Measurements from ENCODE around the gene MYO18B. TPM values are rescaled to one million over a fixed set of nuclear protein-coding genes. Genes with fewer than 3 reads are reported as not detected.
"Not testable (repeated sequence)": the region's sequence is repeated elsewhere in the genome, so short reads cannot be mapped to it uniquely, and the experiment has no call there.

Gene MYO18B
- polyA plus RNA-seq, 4 donors: 0.07 to 0.55 (median 0.17) TPM

DNA sequence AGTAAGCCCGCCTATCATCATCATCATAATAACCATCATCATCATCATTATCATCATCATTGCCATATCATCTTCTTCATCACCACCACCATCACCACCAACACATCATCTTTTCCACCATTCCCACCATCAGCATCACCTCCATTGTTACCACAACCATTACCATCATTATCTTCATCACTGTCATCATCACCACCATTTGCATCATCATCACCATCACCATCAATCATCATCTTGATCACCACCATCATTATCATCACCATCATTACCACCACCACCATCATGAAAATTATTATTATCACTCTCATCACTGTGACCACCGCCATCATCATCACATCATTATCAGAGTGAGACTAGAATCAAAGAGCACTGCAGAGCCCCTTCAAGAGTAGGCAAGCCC is 227.9 kb downstream of the MYO18B start:
- DNase-seq (ENCODE audit: low read depth in 4 of 4, low spot score in 3 of 4): no peak

- DNase-seq (ENCODE audit: low read depth in 4 of 4, low spot score in 3 of 4): peak in 1 of 4 donors; percentile 12
Observed at GRCh38 chr22:25970374-25970911, 228.5 kb downstream of the MYO18B start.

DNA sequence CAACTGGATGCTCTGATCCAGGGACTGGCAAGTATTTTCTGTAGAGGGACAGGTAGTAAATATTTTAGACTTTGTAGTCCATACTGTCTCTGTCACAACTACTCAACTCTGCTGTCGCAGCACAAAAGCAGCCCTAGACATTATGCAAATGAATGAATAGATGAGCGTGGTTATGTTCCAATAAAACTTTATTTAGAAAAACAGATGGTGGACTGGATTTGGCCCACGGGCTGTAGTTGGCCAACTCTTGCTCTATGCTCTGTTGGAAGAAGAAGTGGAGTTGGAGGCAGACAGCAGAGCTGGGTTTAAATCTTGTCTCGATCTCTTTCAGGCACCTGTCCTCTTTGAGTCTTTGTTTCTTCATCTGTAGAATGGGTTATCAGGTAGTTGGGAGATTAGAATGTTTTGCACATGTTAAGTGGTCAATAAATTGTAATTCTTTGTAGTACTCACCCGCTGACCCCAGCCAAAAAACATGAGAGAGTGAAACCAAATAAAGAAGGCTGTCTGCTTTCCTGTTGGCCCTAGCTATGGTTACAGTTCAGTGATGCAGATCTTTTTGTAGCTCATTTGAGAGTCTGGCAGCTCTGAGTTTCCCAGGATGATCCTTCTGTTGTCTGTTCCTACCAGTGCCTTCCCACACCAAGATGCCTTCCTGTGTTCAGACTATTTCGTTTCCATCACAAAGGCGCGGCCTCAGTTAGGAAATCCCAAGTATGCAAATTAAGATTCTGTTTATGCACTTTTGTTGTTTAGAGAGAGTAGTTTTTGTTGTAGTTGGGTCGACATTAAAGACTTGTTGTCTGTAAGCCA is 229.2 kb downstream of the MYO18B start:
- DNase-seq (ENCODE audit: low read depth in 4 of 4, low spot score in 3 of 4): no peak

DNA sequence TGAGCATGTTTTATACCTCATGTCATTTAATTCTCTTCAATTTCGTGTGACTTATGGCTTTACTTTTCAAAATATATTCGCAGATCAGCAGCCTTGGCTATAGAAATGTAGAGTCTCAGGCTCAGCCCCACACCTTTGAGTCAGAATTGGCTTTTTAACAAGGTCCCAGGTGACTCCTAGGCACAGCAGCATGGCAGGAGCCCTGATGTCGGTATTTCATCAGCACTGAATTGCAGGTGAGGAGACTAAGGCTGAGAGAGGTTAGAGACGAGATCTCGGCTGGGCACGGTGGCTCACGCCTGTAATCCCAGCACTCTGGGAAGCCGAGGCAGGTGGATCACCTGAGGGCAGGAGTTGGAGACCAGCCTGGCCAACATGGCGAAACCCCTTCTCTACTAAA is 230.4 kb downstream of the MYO18B start:
- DNase-seq (ENCODE audit: low read depth in 4 of 4, low spot score in 3 of 4): no peak

DNA sequence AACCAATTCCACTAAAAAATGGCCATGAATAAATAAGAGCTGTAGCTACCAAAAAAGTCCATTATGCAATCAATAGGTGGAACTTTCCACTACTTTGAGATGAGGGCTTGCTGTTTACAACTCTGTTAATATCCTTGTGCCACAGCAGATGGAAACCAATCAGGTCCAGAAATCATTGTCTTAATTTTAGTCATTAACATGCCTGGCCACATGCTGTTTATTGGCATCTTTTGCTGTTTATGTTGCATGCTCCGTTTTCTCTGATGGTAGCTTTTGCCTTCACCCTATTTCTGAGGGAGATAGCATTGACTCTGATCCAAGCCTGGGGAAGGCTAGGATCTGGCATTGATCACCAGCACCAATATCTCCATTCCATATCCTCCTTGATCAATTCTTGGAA is 234.4 kb downstream of the MYO18B start:
- no peak for DNase-seq (ENCODE audit: low read depth in 4 of 4, low spot score in 3 of 4)

- DNase-seq (ENCODE audit: low read depth in 4 of 4, low spot score in 3 of 4): no peak
Observed at GRCh38 chr22:25979968-25980367, 238.0 kb downstream of the MYO18B start.

GRCh38 chr22:25984911-25985310 is 242.9 kb downstream of the MYO18B start:
- not testable (repeated sequence) for DNase-seq (ENCODE audit: low read depth in 4 of 4, low spot score in 3 of 4)

DNA sequence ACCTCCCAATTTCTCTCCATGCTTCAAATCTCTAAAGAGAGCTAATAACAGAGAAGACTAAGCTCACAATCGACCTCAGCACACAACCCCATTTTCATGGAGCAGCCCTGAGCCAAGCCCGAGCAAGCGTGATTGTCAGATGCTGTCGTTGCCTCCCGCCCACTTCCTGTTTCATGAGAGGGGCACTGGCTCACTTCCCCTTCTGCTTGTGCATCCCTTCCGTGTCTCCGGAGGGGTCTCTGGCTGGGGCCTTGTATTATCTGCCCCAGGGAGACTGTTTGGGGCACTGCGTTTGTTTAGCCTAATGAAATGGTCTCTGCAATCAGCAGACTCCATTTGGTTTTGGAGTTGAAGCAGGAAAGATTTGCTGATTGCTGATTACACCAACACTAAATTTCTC is 246.0 kb downstream of the MYO18B start:
- no peak for DNase-seq (ENCODE audit: low read depth in 4 of 4, low spot score in 3 of 4)

DNA sequence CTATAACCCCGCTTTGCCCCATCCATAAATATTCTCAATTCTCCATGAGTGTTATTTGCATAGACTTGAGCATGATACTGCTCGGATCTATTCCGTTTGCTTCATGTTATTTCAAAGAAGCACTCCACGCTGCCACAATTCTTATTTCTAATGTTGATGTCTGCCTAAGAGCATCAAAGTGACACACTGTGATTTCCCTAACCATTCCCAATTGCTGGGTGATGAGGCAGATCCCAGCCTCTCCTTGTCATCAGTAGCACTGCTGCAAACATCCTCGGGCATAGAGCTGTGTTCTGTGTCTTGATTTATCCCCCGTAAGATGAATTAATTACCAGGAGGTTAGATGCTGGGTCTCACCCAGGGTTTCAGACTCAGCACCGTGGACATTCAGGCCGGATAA is 249.0 kb downstream of the MYO18B start:
- DNase-seq (ENCODE audit: low read depth in 4 of 4, low spot score in 3 of 4): no peak

DNA sequence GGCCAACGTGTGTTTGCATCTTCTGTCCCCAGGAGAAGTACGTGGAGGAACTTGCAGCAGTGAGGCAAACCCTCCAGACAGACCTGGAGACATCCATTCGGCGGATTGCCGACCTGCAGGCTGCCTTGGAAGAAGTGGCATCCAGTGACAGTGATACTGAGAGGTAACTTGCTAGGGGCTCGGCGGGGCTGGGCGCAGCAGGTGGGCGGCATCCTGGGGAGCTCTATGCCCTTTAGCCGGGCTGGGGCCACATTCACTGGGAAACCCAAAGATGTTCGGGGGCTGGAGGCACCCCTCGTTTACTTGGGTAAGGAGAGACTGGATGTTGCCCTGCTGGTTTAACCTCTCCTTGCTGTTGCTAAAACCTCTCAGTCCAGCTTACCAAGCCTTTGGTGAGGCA is 250.3 kb downstream of the MYO18B start:
- no peak for DNase-seq (ENCODE audit: low read depth in 4 of 4, low spot score in 3 of 4)

- no peak for DNase-seq (ENCODE audit: low read depth in 4 of 4, low spot score in 3 of 4)
Observed at GRCh38 chr22:25996669-25997068, 254.7 kb downstream of the MYO18B start.

DNA sequence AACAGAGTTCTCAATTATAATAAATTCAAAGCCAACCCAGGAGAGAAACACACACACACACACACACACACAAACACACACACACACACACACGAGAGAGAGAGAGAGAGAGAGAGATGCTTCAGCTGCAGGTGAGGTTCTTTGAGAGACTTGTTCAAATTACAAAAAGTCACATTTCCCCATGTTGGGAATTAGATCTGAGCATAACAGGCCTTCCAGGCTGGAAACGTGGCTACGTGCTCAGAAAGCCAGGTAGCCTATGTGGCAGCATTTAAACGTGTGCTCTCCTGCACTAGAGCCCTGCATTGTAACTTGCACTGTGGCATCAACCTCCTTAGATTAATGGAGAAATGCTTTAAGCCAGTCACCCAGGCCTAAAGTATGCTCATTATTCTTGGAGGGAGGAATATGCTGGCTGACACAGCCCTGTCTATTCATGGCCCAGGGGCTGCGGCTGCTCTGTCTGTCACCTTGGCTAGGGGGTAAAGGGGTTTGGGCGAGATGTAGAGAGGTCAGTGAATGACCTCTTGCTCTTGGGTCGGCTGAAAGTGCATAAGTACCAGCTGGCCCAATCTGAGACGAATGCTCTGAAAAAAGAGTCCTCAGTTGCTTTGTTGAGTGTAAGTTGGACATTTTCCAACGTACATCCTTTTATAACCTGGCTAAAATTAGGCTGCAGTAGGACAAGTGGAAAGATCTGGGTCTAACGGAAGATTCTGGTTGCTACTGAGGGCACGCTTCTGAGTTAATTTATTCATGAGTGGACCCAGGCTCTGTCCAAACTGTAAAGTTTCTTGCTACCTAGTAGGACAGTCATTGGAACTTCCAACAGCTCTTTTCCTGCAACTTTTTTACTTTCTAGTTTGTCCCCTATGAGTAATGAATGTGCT is 256.1 kb downstream of the MYO18B start:
- no peak for DNase-seq (ENCODE audit: low read depth in 4 of 4, low spot score in 3 of 4)

DNA sequence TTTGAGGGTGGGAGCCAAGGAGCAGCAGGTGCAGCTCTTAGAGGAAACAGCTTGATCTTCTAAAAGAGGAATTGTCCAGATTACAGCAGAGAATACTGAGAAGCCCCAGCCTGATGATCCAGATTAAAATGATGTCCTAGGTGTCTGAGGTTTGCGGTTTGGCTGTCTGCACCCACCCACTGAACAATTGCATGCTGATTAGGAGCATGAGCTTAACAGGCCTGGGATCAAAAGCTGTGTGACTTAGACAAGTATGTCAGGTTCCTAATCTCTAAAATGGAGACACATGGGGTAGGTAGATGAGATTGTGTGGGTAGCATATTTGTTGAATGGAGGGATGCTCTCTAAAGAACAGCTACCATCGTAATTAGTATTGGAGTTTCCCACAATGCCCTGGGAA is 260.5 kb downstream of the MYO18B start:
- no peak for DNase-seq (ENCODE audit: low read depth in 4 of 4, low spot score in 3 of 4)

- no peak for DNase-seq (ENCODE audit: low read depth in 4 of 4, low spot score in 3 of 4)
Observed at GRCh38 chr22:26004477-26004876, 262.5 kb downstream of the MYO18B start.

DNA sequence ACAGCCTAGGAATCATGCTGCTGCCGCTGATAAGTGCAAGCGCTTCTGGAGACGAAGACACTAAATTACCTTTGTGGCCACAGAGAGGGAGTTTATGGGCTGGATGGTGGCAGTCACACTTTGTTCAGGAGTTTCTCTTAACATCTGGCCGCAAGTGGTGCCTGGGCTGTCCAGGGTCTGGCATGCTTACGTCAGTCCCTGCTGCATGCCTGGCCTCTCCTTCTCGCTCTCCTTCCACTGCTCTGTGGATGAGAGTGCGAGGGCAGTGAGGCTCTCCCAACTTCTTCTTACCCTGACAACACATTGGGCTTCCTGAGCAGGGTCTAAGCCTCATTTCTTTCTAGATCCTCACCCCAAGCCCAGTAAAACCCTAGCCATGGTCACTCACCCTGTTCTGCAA is 266.6 kb downstream of the MYO18B start:
- DNase-seq (ENCODE audit: low read depth in 4 of 4, low spot score in 3 of 4): no peak

GRCh38 chr22:26016916-26017315 is 274.9 kb downstream of the MYO18B start:
- DNase-seq (ENCODE audit: low read depth in 4 of 4, low spot score in 3 of 4): no peak

DNA sequence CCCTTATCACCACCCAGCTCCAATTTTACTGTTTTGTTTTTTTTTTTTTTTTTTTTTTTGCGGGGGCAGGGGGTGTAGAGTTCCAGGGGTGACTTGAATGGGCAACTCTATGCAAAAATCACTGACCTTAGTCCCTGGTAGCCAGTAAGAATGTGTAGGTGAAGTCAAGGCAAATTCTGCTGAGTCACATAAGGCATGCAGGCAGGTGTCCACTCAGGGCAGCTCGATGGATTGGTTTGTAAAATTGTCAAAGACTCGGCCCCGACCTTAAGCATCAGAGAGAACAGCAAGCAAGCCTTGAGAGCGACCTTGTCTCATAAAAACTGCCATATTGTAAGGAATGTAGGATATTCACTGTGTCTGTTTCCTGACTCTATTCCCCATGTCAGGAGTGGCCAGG is 275.9 kb downstream of the MYO18B start:
- no peak for DNase-seq (ENCODE audit: low read depth in 4 of 4, low spot score in 3 of 4)

DNA sequence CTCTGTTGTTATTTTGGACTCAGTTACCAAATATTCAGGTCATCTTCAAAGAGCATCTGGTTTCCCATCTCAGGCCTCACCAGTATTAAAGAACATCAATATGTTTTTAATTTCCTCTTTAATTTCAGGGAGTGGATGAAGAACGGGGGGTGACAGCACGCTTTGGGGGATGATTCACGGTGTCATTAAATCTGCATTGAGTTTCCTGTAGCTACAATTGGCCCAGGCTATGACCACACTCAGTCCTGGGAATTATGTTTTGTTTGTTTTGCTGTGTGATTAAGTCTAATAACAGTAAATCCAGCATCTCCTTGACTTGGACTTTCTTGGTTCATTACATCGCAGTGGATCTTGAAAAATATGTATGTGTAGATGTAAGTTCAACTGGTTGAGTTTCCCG is 277.6 kb downstream of the MYO18B start:
- no peak for DNase-seq (ENCODE audit: low read depth in 4 of 4, low spot score in 3 of 4)

DNA sequence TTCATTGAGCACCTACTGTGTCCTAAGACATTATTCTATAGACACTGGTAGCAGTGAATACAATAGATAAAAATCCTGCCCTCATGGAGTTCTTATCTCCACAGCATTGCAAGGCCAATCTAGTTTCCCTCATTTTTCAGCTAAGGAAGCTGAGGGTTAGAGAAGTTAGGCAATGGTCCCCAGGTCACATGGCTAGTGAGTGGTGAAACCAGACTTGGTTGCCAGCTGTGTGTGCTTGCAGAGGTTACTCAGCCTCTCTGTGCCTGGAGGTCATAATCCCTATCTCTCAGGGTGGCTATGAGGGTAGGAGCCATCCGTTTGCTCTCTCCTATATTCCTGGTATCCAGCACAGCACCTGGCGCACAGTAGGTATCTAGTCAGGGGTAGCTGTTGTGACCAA is 279.5 kb downstream of the MYO18B start:
- no peak for DNase-seq (ENCODE audit: low read depth in 4 of 4, low spot score in 3 of 4)

- DNase-seq (ENCODE audit: low read depth in 4 of 4, low spot score in 3 of 4): no peak
Observed at GRCh38 chr22:26023104-26023775, 281.3 kb downstream of the MYO18B start.

DNA sequence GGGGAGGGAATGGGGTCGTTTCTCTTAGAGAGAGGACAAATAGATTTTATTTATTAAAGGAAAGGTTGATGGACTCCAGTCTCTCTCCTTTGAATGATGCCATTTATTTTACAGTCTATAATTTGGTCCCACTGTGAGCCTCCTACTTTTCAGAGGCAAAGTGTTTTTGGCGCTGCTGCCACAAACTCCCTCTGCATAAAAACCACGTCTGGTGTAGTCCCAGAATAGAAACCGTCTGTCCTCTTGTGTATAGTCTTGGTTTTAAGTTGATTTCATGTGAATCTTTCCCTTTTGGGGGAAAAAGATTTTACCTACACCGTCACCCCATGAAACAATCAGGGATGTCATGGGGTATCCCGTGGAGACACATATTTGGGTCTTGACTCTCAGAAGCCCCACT is 283.6 kb downstream of the MYO18B start:
- no peak for DNase-seq (ENCODE audit: low read depth in 4 of 4, low spot score in 3 of 4)
